Ammon's horn (tissue), 1 donor: Measurements from ENCODE around the gene TENT5C.

Experiments
- DNase-seq: peaks from one replicate; pipeline ENCODE4 v3.0.0-alpha.2; 2016; ENCODE audit warnings: low spot score

Gene TENT5C

DNA sequence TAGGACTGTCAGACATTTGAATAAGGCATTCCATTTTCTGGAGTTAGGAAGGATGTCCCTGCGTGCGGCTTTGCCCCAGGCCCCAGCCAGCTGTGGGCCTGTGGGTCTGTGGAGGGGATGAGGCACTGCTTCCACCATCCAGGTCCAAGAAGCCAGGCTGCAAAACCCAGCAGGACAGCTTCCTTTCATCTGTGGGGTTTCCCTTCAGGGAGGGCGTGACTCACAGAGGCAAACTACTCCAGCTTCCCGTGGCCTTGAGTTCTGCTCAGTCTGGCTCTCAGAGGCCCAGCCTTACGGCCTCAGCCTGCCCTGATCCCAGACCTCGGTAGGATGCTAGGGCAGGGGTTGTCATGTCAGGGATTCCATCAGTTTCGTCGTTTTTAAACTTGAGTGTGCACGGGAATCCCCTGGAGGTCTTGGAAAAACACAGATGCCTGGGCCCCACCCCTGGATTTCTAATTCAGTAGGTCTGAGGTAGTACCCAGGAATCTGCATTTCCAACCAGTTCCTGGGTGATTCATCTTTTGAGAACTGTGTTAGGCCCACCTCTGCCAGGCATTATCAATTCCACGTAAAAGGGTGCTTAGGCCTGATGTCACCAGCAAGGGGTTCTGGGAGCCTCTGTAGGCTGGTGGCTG, 32.3 kb upstream of the TENT5C start:
- DNase-seq, result no peak

- no peak for DNase-seq
Measured at GRCh38 chr1:117574161-117574835, 31.6 kb upstream of the TENT5C start.

GRCh38 chr1:117575586-117576225, 30.1 kb upstream of the TENT5C start:
- DNase-seq, result no peak

- DNase-seq, result no peak
Measured at GRCh38 chr1:117576236-117576635, 29.6 kb upstream of the TENT5C start.

DNA sequence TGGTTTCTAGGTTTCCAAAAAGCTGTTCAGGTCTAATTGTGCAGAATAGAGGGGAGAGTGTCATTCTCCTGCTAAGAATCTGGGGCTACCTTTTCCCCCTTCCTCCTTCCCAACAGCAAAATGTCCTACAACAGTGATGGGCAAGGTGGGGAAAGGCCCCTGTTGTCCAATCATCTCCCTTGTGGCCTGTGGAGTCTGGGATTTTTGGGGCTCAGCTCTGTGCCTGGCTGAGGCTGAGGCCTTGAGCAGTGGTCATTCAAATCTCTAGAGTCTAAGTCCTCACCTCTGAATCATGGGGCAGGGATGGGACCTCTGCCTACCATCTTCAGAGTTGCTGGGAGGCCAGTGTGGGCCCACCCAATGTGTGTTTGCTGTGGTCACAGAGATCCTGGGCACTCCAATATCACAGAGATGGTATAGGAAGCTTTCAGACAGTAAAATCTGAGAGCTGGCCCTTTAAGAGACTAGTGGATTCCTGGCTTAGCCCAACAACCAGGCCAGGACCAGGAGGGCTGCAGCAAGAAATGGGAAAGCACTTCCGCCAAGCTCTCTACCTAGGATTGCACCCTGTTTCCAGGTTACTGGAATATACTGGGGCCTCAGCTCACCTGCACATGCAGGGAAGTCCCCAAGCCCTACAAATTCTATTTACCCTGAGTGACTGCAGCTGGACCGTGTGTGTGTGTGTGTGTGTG, 28.5 kb upstream of the TENT5C start:
- no peak for DNase-seq

DNA sequence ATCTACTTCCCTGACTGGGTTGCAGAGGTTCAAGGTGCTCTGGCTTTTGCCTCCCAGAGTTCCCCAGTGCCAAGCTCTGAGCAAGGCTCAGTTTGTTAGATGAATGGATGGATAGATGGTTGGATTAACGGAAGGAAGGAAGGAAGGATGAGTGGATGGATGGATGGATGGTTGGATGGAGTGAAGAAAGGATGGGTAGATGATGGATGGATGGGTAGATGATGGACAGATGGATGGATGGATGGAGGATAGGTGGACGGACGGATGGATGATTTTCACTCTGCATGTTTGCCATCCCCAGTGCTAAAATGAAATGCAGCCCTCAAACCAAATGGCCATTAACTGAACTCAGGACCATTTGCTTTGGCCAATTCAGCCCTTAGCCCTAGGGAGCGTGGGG, 27.4 kb upstream of the TENT5C start:
- DNase-seq, result no peak

GRCh38 chr1:117579221-117579906, 26.5 kb upstream of the TENT5C start:
- DNase-seq, result no peak

DNA sequence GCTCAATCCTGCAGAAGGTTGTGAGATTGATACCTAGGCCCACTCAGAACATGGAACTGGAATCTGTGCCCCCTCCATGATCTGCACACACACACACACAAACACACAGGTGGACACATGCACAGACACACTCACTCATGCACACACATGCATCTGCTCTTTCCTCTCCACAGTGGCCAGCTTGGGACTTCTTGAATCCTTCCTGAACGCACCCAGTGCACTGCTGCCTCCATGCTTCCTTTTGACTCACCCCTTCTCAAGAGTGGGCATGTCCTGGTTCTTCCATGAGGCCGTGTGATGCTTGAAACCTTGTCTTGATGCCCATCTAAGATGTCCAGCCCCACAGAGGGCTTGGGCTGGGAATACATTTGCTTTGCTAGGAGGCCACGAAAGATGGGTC, 25.4 kb upstream of the TENT5C start:
- no peak for DNase-seq

DNA sequence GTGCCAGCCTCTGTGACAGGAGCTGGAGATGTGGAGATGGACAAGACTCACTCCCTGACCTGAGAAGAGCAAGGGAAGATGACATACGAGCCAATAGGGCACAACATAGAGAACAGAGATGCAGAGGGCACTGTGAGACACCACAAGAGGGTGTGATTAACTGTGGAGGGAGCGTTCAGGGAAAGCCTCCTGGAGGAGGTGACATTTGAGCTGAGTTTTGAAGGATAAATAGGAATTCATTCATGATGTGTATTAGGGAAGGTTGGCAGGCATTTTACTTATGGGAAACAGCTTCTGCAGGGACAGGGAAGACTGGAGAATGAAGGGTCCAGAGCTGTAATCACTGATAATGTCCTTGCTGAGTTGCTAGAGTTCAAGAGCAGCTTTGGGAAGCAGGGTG, 25.0 kb upstream of the TENT5C start:
- no peak for DNase-seq

DNA sequence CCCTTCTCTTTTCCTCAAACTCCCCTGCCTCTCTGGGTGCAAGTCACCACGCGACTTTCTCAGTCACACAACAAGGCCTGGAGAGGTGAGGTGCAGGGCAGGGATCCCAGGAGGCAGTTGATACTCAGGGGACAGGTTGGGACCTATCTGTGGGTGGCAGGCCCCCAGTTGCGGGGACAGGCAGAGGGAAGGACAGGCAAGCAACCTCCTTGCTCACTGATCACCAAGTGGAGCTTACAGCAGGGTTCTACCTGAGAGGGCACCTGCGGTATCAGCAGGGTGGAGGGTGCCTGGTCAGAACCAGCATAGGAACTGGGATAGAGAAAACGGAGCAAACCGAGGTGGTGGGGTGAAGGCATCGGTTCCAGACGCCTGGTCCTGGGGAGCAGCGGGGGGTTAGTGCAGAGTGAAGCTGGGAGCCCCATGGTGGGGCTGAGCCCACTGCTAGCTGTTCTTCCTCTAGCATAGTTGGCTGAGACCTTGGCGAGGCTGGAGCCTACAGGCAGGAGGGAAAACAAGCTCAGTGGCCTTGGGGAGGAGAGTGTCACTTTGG, 24.4 kb upstream of the TENT5C start:
- DNase-seq, result no peak

- DNase-seq, result no peak
Measured at GRCh38 chr1:117582451-117582850, 23.4 kb upstream of the TENT5C start.

DNA sequence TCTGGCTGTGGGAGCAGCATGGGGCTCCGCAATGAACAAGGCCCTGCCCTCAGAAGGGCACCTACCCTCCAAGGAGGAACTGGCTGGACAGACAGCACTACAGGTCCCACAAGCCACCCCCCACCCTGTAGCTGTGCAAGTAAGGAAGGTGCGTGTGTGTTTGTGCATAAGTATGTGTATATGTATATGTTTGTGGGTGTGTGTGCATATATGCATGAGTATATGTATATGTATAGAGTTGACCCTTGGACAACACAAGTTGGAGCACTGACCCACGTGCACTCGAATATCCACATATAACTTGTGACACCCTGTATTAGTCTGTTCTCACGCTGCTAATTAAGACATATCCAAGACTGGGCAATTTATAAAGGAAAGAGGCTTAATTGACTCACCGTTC, 22.6 kb upstream of the TENT5C start:
- no peak for DNase-seq

- no peak for DNase-seq
Measured at GRCh38 chr1:117584181-117584580, 21.7 kb upstream of the TENT5C start.

- DNase-seq, result no peak
Measured at GRCh38 chr1:117585086-117585485, 20.8 kb upstream of the TENT5C start.

GRCh38 chr1:117586337-117586736, 19.5 kb upstream of the TENT5C start:
- no peak for DNase-seq

- DNase-seq, result no peak
Measured at GRCh38 chr1:117586747-117587498, 18.9 kb upstream of the TENT5C start.

- DNase-seq, result no peak
Measured at GRCh38 chr1:117587499-117588356, 18.1 kb upstream of the TENT5C start.

DNA sequence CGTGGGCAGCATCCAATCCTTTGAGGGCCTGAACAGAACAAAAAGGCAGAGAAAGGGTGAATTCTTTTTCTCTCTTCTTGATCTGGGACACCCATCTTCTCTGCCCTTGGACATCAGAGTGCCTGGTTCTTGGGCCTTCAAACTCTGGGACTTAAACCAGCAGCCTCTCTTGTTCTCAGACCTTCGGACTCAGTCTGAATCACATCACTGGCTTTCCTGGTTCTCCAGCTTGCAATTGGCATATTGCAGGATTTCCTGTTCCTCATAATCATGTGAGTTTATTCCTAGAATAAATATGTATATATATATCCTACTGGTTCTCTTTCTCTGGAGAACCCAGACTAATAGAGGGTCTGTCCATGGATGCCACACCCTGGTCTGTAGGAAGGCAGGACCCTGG, 16.3 kb upstream of the TENT5C start:
- DNase-seq, result no peak

DNA sequence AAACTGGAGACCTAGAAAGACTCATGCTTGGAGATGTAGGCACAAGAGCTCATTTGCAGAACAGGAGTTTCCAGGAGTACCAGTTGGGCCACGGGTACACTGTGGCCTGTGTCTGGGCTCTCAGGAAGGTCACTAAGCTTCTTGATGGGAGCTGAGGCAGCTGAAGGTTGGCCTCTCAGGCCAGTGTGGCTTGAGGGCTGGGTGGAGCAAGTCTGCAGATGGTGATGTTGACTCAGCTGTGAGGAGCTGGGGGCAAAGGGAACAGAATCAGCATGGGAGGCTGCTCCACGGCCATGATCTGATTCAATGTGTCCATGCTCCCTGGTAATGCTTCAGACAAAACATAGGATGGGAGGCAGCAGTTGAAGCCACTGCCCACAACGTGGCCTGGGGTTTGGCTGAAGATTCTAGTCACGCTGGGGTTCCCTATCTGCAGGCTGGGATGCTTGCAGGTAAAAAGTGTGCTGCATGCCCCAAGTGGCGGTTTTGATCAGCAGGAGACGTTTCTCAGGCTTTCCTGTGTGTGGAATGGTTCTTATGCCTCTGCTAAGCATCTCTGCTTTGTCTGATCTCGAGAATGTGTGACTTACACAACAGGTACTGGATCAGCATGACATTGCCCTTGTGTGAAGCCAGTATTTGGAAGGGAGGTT, 15.4 kb upstream of the TENT5C start:
- no peak for DNase-seq

DNA sequence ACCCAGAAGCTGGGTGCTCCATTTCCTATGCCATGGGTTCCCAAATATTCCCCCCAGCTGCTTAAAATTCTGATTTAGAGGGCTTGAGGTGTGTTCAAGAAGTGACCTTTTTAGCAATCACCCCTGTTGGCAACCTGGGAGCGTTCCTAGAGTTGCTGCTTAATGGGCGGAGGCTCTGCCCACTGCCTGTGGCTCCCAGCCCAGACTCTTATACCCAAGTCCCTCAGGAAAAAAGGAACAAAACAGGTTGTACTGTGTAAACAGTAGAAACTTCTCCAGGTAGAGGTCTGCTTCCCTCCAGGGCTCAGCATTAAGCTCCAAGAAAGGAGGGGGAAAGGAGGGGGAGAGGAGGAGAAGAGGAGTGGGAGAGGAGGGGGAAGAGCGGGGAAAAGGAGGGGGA, 14.6 kb upstream of the TENT5C start:
- DNase-seq, result no peak
